Daoy (cell line): ENCODE measurements around the gene CCDC167. TPM values are rescaled to one million over a fixed set of nuclear protein-coding genes. Genes with fewer than 3 reads are reported as not detected.

ENCODE experiments used
- DNase-seq: peaks from one replicate; pipeline ENCODE4 v3.0.0-alpha.2; 2015; ENCODE audit warnings: low read depth
- total RNA-seq: library from RNA; depleted of rRNA; stranded (reverse); fragments of >200 nt; shearing (Covaris generic); gene quantifications from 2 replicates; pipeline ENCODE4 v1.2.3, GENCODE V29; 2014

The CCDC167 gene
- total RNA-seq, 1 experiment from 2014 or later: 126 TPM

DNA sequence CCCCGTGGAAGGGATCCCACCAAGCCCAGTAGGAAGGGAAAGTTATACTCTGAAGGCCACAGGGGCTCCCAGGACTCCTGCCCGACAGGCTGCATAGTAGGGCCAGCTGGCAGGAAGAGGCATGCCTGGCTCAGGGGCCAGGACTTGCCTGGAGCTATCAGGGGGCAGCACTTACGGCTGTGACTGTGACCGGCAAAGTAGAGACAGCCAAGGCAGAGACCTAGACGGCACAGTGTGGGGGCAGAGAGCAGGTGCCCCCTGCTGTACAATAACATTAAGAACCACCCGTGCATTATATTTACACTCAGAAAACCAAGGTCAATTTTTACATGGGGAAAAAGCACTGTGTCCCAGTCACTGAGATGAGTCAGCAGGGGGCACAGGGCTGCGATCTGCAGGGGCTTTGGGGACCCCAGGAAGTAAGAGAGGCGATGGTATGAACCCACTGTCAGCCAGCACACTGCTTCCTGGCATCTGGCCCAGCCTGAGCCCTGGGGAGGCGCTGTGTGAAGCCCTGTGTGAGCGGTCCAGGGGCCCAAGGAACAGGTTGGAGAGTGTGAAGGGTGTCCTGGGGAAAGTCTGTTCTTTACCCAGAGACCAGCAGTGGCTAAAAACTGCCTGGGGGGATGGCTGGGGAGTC lies 9.9 kb downstream of the CCDC167 start:
- DNase-seq: peak; percentile 58

DNA sequence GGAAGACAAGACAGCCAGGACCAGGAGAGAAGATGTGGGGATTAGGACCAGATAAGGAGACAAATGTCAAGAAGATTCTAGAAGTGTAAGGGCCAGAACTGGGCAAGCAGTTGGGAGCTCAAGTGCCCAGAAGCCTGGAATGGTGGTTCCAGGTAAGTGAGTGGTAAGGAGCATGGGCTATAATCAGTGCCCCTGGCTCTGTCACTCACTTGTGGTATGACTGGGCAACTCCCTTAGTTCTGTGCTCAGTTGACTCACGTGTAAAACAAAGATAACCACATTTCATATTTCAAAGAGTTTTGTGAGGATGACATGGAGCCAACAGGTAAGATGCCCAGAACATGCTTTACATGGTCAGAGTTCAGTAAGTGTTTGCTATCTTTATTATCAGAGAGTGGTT lies 11.2 kb downstream of the CCDC167 start:
- DNase-seq: no peak

DNA sequence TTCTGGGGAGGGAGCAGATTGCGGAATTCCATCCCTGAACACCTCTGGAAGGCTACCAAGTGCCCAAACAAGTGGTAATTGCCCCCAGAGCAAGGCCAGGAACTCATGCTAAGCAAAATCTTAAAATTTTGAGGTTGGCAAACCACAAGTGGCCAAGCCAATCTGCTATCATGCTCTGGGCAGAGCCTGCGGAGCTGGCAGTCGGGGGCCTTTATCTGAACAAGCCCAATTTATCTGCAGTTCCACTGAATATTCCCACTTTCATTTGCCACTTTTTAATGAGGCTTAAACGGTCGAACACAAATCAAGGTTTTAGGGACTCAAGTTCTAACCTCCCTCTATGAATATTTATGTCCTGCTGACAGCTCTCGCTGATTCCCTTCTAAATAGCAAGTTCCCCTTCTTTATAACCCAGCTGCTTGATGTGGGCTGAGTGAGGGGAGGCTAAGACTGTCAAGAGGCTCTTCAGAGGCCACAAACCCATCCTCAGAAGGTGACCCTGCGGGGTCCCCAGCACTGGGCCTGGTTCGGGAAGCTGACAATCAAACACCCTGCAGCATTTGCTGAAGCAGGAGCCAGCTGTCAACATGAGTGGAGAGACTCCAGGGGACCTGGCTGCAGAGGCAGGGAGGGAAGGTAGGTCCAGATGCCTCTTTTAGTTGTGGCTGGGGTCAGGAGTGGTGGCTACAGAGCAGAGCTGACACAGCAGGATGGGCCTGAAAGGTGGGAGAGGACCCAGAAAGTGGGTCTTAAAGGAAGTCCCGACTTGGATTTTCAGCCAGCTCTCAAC lies 11.9 kb downstream of the CCDC167 start:
- DNase-seq: no peak

DNA sequence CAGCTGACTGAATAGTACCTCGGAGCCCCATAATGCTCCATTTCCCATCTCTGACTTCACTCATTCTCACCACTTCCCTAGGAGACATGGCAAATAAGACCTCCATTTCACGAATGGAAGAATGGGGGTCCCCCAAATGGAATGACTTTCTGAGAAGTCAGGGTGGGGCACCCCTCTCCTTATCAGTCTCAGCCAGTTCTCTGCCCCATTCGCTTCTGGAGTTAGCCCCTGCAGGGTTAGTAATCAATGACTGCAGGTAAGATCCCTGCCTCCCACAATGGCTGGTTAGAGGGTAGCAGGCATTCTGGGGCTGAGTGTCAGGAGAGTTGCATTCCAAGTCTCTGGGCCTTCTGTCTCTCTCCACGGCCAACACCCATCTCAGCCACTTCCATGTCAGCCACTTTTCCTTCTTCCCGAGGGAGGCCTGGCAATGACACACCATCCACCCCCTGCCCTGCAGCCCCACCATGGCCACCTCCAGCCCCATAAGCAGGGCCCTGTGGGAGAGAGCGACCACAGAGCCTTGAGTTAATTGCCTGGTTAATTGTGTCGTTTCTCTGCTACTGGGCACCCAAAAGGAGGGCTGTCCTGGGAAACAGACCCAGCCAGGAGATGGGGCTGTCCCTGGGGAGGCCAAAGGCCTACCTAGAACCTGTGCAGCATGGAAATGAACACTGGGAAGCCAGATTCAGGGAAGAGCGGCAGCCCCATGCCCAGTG lies 13.4 kb downstream of the CCDC167 start:
- no peak for DNase-seq

DNA sequence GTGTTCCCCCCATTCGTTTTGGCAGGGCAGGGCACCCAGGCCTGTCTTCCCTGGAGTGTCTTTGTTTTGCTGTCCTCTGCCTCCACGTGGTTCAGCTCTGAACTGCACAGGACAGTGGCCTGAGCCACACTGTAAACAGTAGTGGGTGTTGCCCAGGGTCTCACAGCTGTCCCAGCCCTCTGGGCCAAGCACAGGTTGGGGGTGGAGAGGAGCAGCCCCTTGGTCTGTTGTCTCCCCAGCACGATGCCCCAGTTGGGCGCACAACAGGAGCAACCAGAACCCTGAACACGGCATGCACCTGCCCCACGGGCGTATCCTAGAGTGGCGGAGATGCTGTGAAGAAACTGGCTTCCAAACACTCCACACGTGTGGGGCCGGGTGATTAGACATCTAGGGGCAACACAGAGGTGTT lies 14.4 kb downstream of the CCDC167 start:
- DNase-seq: peak; percentile 36

DNA sequence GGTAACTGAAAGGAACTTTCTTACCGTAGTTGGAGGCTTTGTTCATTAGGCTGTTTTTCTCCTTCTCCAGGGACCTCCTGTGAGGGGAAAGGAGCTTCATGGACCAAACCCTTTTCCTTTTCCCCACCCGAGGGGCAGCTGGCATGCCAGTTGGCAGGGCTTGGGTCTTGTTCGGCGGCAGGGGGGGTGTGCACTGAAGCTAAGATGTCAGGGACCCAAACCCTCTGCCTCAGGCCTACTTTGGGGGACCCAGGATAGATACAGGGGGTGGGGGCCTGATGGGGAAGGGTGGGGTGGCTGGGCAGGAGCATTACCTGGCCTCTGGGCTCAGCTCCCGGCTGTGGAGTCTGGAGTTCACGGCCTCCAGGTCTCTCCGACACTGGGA lies 14.9 kb downstream of the CCDC167 start:
- no peak for DNase-seq

DNA sequence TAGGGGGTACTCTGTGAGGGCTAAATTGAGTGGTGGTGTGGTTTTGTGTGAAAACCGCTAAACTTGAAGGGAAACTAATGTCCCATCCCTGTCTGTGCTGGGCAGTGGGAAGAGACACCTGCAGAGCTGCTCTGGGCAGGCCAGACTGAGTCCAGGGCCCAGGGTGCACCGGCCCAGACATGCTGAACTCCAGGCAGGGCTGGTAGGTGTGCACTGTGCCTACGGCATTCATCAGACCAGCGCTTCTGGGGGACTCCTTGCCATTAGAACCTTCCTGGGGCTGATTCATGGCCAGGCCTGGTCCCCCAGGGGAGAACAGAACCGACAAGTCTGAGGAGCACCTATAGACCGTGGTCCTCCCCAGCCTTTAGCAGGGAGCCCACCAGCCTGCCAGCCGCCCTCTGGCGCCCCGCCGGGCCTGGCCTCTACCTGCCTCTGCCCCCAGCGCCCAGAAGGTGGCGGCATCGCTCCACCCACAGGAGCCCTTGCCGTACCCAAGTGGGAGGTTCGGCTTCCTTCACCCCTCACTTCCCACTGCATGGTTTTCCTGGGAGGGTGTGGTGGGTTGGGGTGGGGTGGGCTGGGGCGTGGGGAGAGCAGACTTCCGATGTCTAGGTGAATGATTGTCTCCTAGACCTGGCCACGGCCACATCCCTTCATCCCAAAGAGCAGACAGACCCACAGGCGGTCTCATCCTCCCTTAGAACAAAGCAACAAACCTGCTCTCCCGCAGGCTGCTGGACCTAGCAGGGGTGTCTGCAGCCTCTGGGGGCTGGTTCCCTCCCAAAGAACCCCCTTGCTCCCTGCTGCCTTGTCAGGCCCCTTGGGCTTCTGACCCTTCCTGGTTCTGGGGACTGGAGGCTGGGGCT lies 15.5 kb downstream of the CCDC167 start:
- DNase-seq: peak; percentile 86

DNA sequence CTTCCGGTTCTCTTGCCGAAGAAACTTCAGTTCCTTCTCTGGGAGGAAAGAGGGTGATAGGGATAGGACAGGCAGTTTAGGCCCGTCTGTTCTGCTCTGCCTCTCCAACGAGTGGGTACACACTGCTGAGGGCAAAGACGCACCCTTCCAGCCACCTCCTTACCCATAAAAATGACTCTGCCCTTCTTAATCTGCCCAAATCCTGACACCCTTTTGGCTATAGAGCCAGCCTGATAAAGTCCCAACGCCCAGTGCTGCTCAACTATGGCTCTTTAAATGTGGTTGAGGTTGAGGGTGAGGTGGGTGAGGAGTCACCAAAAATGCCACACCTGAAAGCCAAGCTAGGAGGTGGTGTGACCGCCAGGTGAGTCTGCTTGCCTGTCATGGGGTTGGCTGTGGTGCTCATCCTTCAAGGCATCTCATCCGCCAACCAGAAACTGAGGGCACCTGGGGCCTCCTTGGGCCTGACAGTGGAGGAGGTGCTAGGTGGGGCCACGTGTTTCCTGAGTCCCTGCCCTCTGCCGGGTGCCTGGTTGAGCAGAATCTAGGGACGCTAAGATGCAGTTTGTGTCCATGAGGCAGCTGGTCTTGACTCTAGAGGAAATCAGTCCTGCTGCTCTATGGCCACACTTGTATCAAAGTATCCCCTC lies 16.3 kb downstream of the CCDC167 start:
- DNase-seq: no peak

DNA sequence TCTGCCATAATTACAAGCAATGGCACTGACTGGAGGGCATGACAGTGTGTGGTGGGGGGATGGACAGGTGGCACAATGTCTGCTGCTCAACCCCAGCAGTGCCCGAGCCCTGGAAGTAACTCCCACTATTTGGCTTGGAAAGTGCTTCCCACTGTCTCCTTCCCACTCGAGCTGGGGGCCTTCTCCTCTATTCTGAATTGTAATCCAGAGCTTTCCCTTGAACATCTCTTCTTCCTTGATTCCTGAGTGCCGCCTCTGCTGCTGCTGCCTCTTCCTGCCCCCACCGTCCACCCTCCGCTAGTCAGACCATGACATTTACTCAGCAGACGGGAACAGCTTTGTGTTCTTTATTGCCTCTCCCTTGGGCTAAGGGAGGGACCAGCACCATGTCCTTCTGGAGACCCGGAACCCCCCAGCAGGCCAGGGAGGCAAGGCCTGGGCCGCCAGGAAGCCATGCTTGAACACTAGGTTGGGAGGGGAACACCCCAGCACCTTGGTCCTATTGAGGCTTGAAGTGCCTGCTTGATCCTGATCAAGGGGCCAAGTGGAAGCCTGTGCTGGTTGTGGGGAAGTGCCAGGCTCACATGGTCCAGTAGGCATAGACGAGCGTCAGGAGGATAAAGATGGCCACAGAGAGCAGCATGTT lies 17.0 kb downstream of the CCDC167 start:
- no peak for DNase-seq

DNA sequence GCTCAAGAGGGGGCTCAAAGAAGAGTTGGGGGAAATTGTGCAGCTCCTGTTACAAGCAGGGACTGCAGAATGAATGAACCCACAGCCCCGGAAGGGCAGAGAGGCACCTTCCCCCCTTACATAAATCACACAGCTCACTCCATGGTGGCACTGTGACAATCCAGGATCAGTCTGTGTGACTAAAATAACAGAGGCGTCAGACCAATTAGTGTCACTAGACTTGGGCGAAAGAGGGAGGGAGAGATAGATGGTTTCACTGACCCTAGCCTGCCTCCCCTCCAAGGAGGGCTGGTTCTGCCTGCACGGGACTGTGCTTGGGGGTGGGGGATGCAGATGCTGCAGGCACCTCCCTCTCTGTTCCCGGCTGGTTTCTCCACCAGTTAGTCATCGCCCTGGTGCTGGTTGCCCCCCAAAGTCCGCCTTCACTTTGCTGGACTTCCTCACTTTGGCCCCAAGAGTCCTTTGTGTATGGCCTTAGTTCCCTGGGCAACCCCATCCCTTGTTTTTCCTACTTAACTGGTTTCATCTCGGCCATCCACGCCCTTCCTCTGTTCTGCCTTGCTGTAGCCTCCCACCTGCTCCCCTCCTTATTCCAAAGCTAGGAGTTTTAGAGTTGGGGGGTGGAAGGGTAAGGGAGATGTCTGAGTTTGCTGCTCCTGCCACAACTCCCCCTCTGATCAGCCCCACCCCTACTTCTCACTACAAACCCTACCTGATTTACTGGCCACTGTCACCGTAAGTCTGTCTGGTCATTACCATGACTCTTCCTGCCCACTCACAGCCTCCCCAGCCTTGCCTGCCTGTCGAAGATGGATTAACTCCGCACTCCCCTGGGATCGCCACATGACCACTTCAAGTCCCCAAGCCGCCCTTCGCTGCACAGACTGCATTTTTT lies 17.7 kb downstream of the CCDC167 start:
- no peak for DNase-seq

DNA sequence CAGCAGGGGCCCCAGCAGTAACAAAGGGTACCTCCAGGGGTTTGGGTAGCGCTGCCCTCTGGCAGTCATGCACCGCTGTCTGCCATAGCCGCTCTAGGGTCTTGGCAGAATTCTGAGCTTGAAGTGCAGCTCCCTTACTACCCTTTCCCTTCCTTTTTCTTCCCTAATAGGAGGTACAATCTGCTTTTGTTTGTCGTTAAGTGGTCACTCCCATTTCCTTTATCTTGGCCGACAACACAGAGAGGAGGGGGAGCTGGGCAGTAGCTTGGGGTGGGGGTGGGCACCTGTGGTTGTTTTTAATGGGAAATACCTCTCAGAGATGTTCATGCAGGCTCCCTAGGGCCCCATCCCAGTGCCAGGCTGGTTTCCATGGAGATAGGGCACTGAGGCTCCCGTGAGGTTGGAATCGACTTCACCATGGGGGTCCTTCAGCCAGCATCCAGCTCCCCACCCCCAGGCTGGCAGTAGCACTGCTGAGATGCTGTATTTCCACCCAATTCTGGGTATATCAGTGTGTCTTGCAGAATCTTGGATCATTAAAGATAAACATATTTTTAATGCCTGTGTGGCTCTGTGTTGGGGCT lies 18.6 kb downstream of the CCDC167 start:
- DNase-seq: no peak

DNA sequence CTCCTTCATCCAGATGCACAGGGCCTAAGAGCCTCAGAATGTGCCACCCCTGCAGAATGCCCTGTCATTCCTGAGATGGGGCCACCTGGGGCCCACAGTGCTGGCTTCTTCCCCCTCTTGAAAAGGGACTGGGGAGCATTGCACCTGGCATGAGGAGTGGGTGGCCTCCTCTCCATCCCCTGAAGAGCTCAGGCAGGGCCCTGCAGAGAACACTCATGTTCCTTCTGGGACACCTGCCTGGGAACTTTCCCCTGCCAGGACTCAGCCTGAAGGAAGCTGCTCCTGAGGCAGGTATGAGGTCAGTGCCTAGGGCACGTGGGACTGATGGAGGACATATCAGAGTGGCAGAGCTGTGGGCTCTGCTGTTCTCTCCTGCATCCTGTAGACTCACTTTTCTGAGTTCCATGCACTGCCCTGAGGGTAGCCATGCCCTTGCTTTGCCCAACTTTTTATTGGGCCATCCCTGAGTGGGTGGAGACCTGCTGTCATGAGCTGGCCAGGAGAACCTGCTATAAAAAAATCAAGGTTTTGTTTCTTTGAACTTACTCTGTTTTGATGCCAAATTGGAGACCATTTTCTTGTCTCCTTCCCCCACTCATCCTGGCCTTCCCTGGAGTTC lies 19.5 kb downstream of the CCDC167 start:
- no peak for DNase-seq

DNA sequence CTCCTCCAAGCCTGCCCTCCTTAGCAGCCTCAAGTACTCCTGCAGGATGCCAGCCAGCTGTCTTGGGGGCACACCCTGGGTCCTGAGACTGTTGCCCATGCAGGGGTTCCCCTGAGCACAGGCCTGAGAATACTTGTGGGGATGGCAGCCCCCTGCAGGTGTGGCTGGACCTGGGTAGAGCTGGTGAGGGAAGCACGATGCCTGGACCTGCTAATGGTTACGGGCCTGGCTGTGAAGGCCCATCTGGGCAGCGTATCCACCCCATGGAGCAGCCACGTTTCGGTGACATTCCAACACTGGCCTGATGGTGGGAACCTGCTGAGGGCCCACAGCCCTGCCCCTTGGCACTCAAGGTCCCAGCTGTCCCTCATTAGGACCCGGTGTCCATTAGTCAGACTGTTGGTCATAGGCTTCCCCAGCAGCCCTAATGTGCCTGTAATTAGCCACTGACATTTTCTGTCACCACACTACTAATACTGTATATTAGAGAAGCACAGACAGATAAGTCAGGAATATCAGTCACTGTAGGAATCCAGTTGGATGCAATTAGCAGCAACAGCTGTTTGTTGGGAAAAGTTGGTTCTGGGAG lies 20.3 kb downstream of the CCDC167 start:
- no peak for DNase-seq

DNA sequence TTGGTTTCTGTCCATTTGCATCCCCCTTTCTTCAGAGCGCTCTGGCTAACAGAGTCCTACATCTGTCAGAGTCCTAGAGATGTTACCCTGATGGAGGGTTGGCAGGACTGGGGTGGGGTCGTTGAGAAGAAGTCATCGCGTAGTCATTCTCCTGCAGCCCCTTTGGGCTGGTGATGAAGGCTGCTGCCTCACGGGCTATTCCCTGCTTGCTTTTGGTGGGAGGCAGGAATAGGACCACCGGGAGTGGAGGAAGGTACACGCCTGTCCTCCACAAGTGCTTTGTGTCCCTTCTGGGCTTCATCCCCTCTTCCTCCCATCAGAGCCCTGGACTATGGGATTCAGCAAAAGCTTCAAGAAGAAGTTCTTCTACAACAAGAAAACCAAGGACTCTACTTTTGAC lies 20.9 kb downstream of the CCDC167 start:
- DNase-seq: no peak

DNA sequence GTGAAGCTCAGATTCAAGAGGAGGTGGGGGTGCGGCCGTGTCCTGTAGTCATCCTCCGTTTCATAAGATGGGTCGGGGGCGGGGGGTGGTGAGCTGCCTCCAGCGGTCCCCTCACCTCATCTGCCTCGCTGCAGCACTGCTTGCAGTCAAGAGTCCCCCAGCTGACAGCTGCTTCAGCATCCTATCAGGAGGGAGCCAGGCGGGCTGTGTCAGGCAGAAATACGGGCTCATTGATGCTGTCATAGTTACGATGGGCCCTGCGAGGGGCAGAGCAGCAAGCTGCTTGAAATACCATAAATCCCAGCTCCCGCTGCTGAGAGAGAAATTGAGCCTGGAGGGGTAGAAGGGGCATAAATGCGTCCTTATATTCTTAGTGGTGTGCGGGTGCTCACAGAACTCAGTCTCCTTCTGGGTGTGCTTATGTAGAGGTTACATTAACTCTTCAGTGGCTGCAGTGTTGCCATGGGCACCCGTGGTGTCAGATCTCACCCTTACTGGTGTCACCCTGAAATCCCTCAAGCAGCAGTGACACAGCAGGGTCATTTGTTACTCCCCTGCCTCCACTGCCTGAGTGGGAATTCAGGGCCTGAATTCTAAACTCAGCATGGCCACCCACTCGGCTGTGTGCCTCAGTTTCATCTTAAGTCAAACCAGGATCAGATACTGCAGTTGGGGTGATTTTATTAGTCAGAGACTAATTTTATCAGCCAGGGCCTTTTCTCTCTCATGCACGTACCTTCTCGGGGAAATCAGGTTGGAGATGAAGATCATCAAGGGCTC lies 21.8 kb downstream of the CCDC167 start:
- no peak for DNase-seq

DNA sequence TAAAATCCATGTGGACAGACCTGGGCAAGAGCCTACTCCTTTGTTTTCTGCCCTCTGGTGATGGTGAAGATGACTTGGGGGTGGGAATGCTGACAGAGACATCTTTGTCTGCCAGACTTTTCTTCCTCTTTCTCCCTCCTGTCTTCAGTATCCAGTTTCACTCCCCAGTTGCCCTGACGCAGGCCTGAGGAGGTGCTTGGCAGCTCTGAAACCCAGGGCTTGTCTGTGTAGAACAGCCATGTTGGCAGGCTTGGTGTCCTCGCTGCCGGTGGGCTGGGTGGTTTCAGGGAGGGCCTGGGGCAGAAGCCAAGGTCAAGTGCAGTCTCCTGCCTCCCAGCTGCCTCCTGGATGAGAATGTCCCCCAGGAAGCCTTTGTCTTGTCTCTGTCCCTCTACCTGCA lies 22.5 kb downstream of the CCDC167 start:
- no peak for DNase-seq

DNA sequence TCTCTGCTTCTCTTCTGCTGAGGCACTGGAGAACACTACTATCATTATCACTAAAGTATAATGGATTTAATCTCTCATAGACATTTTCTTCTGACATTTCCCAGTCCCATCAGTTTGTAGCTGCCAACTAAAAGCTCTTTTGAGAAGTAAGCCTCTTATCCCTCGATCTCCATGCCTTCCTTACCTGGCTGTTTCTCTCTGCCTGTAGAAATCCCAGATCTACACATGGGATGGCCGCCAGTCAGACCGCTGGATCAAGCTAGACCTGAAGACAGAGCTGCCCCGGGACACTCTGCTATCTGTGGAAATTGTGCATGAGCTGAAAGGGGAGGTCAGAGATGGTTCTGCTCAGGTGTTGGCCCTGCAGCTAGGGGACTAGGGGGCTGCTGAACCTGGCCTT lies 25.4 kb downstream of the CCDC167 start:
- no peak for DNase-seq
